B cell (primary cell): ENCODE results near the gene FYCO1. TPM values are rescaled to one million over a fixed set of nuclear protein-coding genes. Genes with fewer than 3 reads are reported as not detected.

Experiments
- ATAC-seq: fragments of 200-7000 bp; cut with Tn5 transposase; one replicate; pipeline ENCODE4 v1.10.0; 2021; ENCODE audit warnings: low read depth, mild to moderate bottlenecking, moderate number of reproducible peaks, moderate library complexity
- CTCF ChIA-PET: fragments of 350-600 bp; sonication (Branson Sonifier 250); formaldehyde crosslinking; loops from one replicate; lab custom pipeline; 2021; ENCODE audit warnings: antibody characterized with exemption, inconsistent platforms; lab: Charles Lee
- POLR2A ChIA-PET: fragments of 350-600 bp; sonication (Branson Sonifier 250); formaldehyde crosslinking; loops from one replicate; lab custom pipeline; 2021; ENCODE audit warnings: antibody characterized with exemption; lab: Charles Lee
- DNase-seq: peaks from one replicate; pipeline ENCODE4 v3.0.0; 2013
- H2AFZ ChIP-seq: 2 replicates; pipeline ENCODE4 v1.6.1; 2012; ENCODE audit warnings: mild to moderate bottlenecking, low read depth, low read length; ENCODE audit not compliant: insufficient read depth, poor library complexity, severe bottlenecking
- H3K27ac ChIP-seq, 2 donors: 1 replicate in 1 of 2; 2 replicates in 1 of 2; pipeline ENCODE4 v1.5.1; 2012 to 2013; ENCODE audit warnings: low read length in 2 of 2, mild to moderate bottlenecking in 2 of 2, moderate library complexity in 1 of 2
- H3K27me3 ChIP-seq, 4 experiments: fragments of 200-600 bp in 1 of 4; sonication (generic) in 1 of 4; replicated peaks in 1 of 4; 1 replicate in 2 of 4; 2 replicates in 2 of 4; pipeline versions ENCODE4 v1.6.1 to v1.7.0; 2013 to 2016; ENCODE audit warnings: low read length in 3 of 4, mild to moderate bottlenecking in 2 of 4, mixed read lengths in 1 of 4, moderate library complexity in 1 of 4; ENCODE audit not compliant: insufficient read depth in 4 of 4, control insufficient read depth in 3 of 4; ENCODE audit errors: control extremely low read depth in 1 of 4
- H3K36me3 ChIP-seq, 2 experiments: replicated peaks in 1 of 2; 1 replicate in 1 of 2; 2 replicates in 1 of 2; pipeline versions ENCODE4 v1.6.1 to v1.7.1; 2013; ENCODE audit warnings: low read length in 1 of 2; ENCODE audit not compliant: insufficient read depth in 2 of 2, control insufficient read depth in 1 of 2; ENCODE audit errors: control extremely low read depth in 1 of 2, extremely low read depth in 1 of 2
- H3K4me1 ChIP-seq, 2 donors: fragments of 200-600 bp in 1 of 2; sonication (generic) in 1 of 2; 1 replicate in 1 of 2; 2 replicates in 1 of 2; pipeline versions ENCODE4 v1.5.1 to v1.6.1; 2013 to 2017; ENCODE audit warnings: low read length in 2 of 2; ENCODE audit not compliant: control insufficient read depth in 2 of 2, insufficient read depth in 2 of 2
- H3K4me2 ChIP-seq: replicated peaks from 2 replicates; pipeline ENCODE3; 2012; ENCODE audit warnings: mild to moderate bottlenecking, low read depth, low read length; ENCODE audit not compliant: poor library complexity, severe bottlenecking
- H3K4me3 ChIP-seq, 5 experiments: fragments of 200-600 bp in 1 of 5; sonication (generic) in 1 of 5; 1 replicate in 3 of 5; 2 replicates in 2 of 5; pipeline versions ENCODE4 v1.5.1 to v1.7.0; 2011 to 2016; ENCODE audit warnings: low read length in 4 of 5, mild to moderate bottlenecking in 4 of 5, low read depth in 2 of 5, control low read depth in 1 of 5, moderate library complexity in 1 of 5; ENCODE audit not compliant: insufficient read depth in 1 of 5; ENCODE audit errors: control extremely low read depth in 1 of 5, extremely low read depth in 1 of 5
- H3K79me2 ChIP-seq: fragments of 200-600 bp; sonication (generic); one replicate; pipeline ENCODE4 v1.6.0; 2016; ENCODE audit warnings: low read length; ENCODE audit not compliant: control insufficient read depth, insufficient read depth
- H3K9ac ChIP-seq: fragments of 200-600 bp; sonication (generic); 2 replicates; pipeline ENCODE4 v1.6.1; 2017; ENCODE audit warnings: mild to moderate bottlenecking, low read length, moderate library complexity
- H3K9me3 ChIP-seq, 3 donors: one replicate each; pipeline versions ENCODE4 v1.6.1 to v1.7.1; 2013; ENCODE audit warnings: low read length in 2 of 3; ENCODE audit not compliant: control insufficient read depth in 2 of 3, insufficient read depth in 1 of 3; ENCODE audit errors: control extremely low read depth in 1 of 3
- H4K20me1 ChIP-seq: 2 replicates; pipeline ENCODE4 v1.6.0; 2012; ENCODE audit warnings: mild to moderate bottlenecking, low read length; ENCODE audit not compliant: insufficient read depth, control insufficient read depth, poor library complexity, severe bottlenecking
- H3K27ac Mint-ChIP-seq: one replicate; pipeline ENCODE4 v1.8.0; 2021; ENCODE audit warnings: mixed read lengths
- H3K27me3 Mint-ChIP-seq: one replicate; pipeline ENCODE4 v1.8.0; 2021; ENCODE audit warnings: mixed read lengths
- H3K4me1 Mint-ChIP-seq: one replicate; pipeline ENCODE4 v1.8.0; 2021; ENCODE audit warnings: mixed read lengths
- H3K4me3 Mint-ChIP-seq: one replicate; pipeline ENCODE4 v1.8.0; 2021; ENCODE audit warnings: mixed read lengths
- H3K9me3 Mint-ChIP-seq: one replicate; pipeline ENCODE4 v1.8.0; 2022; ENCODE audit warnings: mixed read lengths; ENCODE audit not compliant: insufficient read depth
- EZH2 ChIP-seq: IDR thresholded peaks from 2 replicates; pipeline ENCODE4 v1.6.1; 2012; ENCODE audit warnings: borderline replicate concordance, low read depth, mild to moderate bottlenecking, moderate library complexity, low read length; ENCODE audit not compliant: insufficient read depth, poor library complexity, severe bottlenecking
- WGBS: methylation state at CpG from one replicate; pipeline ENCODE4 v1.1.5; 2013; ENCODE audit warnings: missing lambda C conversion rate; ENCODE audit not compliant: insufficient coverage; 5-methylcytosine and 5-hydroxymethylcytosine counted together
- intact Hi-C: fragments of 100-400 bp; cut with micrococcal nuclease; formaldehyde crosslinking; loops from one replicate; pipeline ENCODE4 v1.10.0; 2022
- polyA plus RNA-seq: library from polyadenylated mRNA; depleted of rRNA; stranded (reverse); fragments of >200 nt; gene quantifications from 2 replicates; pipeline ENCODE4 v1.2.3, GENCODE V29; 2012
- total RNA-seq, 2 donors: library from RNA; stranded (reverse); fragments of 120-200 nt in 1 of 2; gene quantifications; 1 replicate in 1 of 2; 2 replicates in 1 of 2; pipeline versions ENCODE4 v1.2.3 to v1.2.4, GENCODE V29; 2013 to 2022
- TF ChIP-seq, protein P1 (sequence below): fragments of 200-600 bp; IDR thresholded peaks from one replicate; pipeline ENCODE4 v1.8.0; 2022; ENCODE audit warnings: antibody characterized with exemption, mild to moderate bottlenecking

Gene FYCO1
- total and polyA plus RNA-seq, 2 donors (not counting 1 experiment from before 2014, with no cell fraction given), result 5.4 to 16.7 TPM

DNA sequence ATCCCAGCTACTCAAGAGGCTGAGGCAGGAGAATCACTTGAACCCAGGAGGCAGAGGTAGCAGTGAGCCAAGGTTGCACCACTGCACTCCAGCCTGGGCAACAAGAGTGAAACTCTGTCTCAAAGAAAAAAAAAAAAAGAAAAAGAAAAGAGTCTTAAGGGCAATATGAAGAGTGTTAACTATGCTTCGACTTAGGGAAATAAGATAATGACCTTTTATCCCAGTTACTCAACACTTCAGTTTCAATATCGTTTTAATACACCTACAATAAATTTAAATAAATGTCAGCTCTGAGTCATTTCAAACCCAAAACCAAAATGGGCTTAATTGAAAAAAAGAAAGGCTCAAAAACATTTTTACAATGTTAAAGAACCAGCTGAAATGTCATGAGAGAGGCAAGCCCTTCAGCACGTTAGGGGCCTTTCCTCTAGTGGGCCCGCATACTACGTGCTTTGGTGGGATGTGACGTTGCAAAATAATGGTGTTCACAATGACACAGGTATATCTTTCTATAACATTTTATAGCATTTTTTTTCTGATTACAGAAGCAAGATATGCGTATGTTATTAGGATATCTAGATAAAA is 15.3 kb downstream of the FYCO1 start:
- H3K36me3 ChIP-seq, result peaks cover 12 to 81% of the 10 kb centered on the region in 2 experiments
- ATAC-seq, result no peak
- no peak overlapping the region for H3K27ac Mint-ChIP-seq

DNA sequence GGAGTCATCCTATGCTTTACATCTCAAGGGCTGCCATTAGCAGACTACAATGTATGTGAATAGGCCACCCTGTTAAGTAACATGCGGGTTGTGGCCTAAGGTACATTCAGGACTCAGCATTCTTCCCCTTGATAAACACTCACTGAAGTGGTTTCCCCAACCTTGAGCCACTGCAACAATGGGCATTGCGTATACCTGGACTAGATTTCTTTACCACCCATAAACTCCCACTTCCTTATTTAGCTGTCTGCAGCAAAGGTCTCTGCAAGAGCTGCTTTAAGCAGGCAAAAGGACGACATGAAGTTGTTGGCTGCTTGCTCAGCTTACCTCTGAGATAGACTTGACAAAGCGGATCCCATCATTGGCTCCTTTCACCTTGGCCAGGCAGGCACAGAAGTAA is 16.2 kb downstream of the FYCO1 start:
- CTCF ChIA-PET, result interaction anchor here (0.9 to 2.4 kb wide), 3 partner anchors 97 to 389 kb away, joined by 3 to 6 read pairs (median 4); no protein-coding TSS in a partner anchor
- Histone ChIP-seq H3K9me3 (no peaks in the 10 kb centered on the region), H3K27me3 (no peaks in the 10 kb centered on the region), H3K36me3 (peaks cover 16 to 83% of the 10 kb centered on the region in 2 experiments), H3K27ac (no peak overlapping the region), H2AFZ (no peak overlapping the region), H3K9ac (no peak overlapping the region), H4K20me1 (no peaks in the 10 kb centered on the region), H3K4me3 (no peak overlapping the region), H3K4me1 (no peaks in the 10 kb centered on the region), H3K4me2 (no peak overlapping the region), H3K79me2 (no peaks in the 10 kb centered on the region)
- WGBS, result 75% methylated on average over 4 of the region's 4 CpGs
- H3K9me3 Mint-ChIP-seq, result no peaks in the 10 kb centered on the region
- TF ChIP-seq, protein P1, sequence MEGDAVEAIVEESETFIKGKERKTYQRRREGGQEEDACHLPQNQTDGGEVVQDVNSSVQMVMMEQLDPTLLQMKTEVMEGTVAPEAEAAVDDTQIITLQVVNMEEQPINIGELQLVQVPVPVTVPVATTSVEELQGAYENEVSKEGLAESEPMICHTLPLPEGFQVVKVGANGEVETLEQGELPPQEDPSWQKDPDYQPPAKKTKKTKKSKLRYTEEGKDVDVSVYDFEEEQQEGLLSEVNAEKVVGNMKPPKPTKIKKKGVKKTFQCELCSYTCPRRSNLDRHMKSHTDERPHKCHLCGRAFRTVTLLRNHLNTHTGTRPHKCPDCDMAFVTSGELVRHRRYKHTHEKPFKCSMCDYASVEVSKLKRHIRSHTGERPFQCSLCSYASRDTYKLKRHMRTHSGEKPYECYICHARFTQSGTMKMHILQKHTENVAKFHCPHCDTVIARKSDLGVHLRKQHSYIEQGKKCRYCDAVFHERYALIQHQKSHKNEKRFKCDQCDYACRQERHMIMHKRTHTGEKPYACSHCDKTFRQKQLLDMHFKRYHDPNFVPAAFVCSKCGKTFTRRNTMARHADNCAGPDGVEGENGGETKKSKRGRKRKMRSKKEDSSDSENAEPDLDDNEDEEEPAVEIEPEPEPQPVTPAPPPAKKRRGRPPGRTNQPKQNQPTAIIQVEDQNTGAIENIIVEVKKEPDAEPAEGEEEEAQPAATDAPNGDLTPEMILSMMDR, result no peak
- TF ChIP-seq EZH2, result no peak
- H3K4me3 Mint-ChIP-seq, result no peak overlapping the region
- POLR2A ChIA-PET, result no interaction called here
- no peaks in the 10 kb centered on the region for H3K27me3 Mint-ChIP-seq
- H3K4me1 Mint-ChIP-seq, result peaks cover 7% of the 10 kb centered on the region
- intact Hi-C loops, result no loop called here
- no peak for DNase-seq
- peak; percentile 36 for ATAC-seq
- no peak overlapping the region for H3K27ac Mint-ChIP-seq

More for the DNA sequence above, 15.3 kb downstream of the FYCO1 start:
- Histone ChIP-seq H3K4me2 (no peak overlapping the region), H3K9me3 (no peaks in the 10 kb centered on the region), H2AFZ (no peak overlapping the region), H3K4me3 (no peak overlapping the region), H4K20me1 (no peaks in the 10 kb centered on the region), H3K27ac (no peak overlapping the region), H3K27me3 (no peaks in the 10 kb centered on the region), H3K9ac (no peak overlapping the region), H3K79me2 (no peaks in the 10 kb centered on the region), H3K4me1 (no peaks in the 10 kb centered on the region)
- DNase-seq, result no peak
- Mint-ChIP-seq H3K4me3 (no peak overlapping the region), H3K27me3 (no peaks in the 10 kb centered on the region), H3K4me1 (peaks cover 7% of the 10 kb centered on the region), H3K9me3 (no peaks in the 10 kb centered on the region)
- ChIA-PET POLR2A (no interaction called here), CTCF (interaction anchor here (1.1 to 2.4 kb wide), 2 partner anchors 96 to 98 kb away, joined by 4 to 6 read pairs; no protein-coding TSS in a partner anchor)
- no peak for TF ChIP-seq EZH2
- TF ChIP-seq, protein P1, result no peak
- intact Hi-C loops, result no loop called here
- no CpG with 5 or more reads among the region's 7 CpGs for WGBS
